RPMI7951 (cell line): Measurements from ENCODE around the gene OR10A5. TPM values are rescaled to one million over a fixed set of nuclear protein-coding genes. Genes with fewer than 3 reads are reported as not detected.
"Not testable (repeated sequence)": the region's sequence is repeated elsewhere in the genome, so short reads cannot be mapped to it uniquely, and the experiment has no call there.

ENCODE experiments used
- DNase-seq: peaks from one replicate; pipeline ENCODE4 v3.0.0-alpha.2; 2012; ENCODE audit warnings: low read depth
- total RNA-seq: library from RNA; depleted of rRNA; stranded (reverse); fragments of >200 nt; shearing (Covaris generic); gene quantifications from 2 replicates; pipeline ENCODE4 v1.2.3, GENCODE V29; 2014; rRNA removed

The OR10A5 gene
- total RNA-seq, 1 experiment from 2014 or later: not detected

DNA sequence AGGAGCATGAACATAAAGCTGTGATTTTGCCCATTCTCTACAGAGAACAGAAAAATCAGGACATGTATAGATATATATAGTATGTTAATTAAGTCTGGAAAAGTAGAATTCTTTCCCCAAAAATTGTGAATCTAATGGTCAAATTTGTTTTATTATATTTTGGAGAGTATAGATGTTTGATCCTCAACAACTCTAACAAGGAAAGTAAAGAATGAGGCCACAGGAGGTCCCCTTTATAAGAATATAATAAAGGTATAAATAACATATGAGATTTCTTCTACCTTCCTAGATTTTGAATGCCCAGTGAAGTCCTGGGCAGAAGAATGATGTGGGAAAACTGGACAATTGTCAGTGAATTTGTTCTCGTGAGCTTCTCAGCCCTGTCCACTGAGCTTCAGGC, 30.8 kb downstream of the OR10A5 start, which contains the start of gene OR10A4:
OR10A4 (plus strand) TSS at position 301 of the 400 bp plus-strand sequence; CDS start at position 324, 23 bp downstream.
- DNase-seq: no peak

DNA sequence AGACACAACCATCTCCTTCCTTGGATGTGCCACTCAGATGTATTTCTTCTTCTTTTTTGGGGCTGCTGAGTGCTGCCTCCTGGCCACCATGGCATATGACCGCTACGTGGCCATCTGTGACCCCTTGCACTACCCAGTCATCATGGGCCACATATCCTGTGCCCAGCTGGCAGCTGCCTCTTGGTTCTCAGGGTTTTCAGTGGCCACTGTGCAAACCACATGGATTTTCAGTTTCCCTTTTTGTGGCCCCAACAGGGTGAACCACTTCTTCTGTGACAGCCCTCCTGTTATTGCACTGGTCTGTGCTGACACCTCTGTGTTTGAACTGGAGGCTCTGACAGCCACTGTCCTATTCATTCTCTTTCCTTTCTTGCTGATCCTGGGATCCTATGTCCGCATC, 31.4 kb downstream of the OR10A5 start:
- DNase-seq: no peak

- DNase-seq: no peak
These were observed 37.3 kb downstream of the OR10A5 start for GRCh38 chr11:6882751-6883150.

DNA sequence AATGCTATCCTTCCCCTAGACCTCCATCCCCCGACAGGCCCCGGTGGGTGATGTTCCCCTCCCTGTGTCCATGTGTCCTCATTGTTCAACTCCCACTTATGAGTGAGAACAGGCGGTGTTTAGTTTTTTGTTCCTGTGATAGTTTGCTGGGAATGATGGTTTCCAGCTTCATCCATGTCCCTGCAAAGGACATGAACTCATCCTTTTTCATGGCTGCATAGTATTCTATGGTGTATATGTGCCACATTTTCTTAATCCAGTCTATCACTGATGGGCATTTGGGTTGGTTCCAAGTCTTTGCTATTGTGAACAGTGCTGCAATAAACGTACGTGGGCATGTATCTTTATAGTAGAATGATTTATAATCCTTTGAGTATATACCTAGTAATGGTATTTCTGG, 42.2 kb downstream of the OR10A5 start:
- not testable (repeated sequence) for DNase-seq

- DNase-seq: no peak
These were observed 43.3 kb downstream of the OR10A5 start for GRCh38 chr11:6888830-6889229.

DNA sequence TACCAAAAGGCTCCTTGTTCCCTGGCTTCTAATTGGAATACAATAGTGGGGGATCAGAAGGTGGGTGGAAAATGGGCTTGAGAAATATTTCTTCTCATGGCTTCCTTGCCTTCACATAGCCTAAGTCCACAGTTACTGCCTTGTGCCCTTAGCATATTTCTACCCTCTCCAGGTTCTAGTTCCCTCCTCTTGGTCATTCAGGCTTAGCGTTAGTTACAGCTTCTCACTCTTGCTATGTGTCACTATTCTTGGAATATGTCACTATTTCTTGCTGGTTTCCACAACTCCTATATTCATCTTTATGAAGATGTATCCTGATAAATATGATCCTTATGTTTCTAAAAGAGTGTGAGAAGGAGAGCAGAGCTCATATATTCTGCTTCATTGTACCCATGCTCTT, 44.4 kb downstream of the OR10A5 start:
- DNase-seq: no peak

DNA sequence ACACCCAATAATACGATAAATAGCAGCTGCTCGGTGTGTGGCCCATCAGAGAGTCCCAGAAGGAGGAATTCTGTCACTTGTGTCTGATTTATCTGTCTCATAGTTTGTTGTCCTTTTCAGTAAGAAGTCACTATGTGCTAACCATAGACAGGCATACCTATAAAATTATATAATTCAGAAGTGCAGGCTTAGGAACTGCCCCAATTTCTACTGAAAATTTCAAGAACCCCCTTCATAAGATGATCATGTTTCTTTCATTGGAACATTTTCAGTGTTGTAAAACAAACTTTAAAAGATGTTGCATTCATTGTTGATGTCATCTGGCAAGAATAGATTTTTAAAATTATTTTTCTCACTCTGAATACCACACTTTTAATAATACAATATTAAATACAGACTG, 46.9 kb downstream of the OR10A5 start, which contains the start of gene OR2D2:
OR2D2 (minus strand) TSS at position 101 of the 400 bp plus-strand sequence; CDS start at position 101, 0 bp downstream.
- no peak for DNase-seq

DNA sequence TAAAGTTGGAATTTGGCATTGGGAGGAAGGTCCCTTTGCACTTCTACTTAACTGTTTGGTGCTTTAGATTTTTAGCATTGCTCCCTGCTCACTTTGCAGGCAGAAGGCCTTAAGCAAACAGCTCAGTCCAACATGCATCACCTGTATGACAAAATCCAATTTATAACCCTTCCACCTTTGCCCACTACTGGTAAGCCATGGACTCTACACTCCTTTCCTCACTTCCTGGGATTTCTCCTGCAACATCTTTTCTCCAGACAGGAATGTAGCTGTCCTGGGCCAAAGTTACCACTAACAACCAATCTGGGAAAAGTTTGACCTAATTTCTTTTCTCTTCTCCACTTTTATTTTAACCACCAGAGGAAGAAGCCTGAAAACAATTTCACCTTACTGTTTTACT, 48.6 kb downstream of the OR10A5 start:
- no peak for DNase-seq

GRCh38 chr11:6895010-6895409, 49.5 kb downstream of the OR10A5 start:
- DNase-seq: no peak

Other genes with a start within 250 kb of the OR10A5 start
- gene RRP8, start 242.1 kb upstream of the OR10A5 start, total RNA-seq: 14.0 and 20.7 TPM in 2 replicates
- gene ILK, start 241.9 kb upstream of the OR10A5 start, total RNA-seq: 226 and 231 TPM in 2 replicates
- gene TAF10, start 233.5 kb upstream of the OR10A5 start, total RNA-seq: 44.5 and 81.9 TPM in 2 replicates
- gene TPP1, start 226.3 kb upstream of the OR10A5 start, total RNA-seq: 20.3 and 22.6 TPM in 2 replicates
- gene DCHS1, start 189.9 kb upstream of the OR10A5 start, total RNA-seq: 3.8 and 4.3 TPM in 2 replicates
- 98.0 and 98.4 TPM in 2 replicates for gene MRPL17, start 162.3 kb upstream of the OR10A5 start, total RNA-seq
- 0.39 and 0.84 TPM in 2 replicates for gene OR2AG2, start 73.7 kb upstream of the OR10A5 start, total RNA-seq
- gene OR2AG1, start 62.7 kb upstream of the OR10A5 start, total RNA-seq: not detected in 2 replicates
- gene OR6A2, start 46.0 kb upstream of the OR10A5 start, total RNA-seq: 0.10 and 0.24 TPM in 2 replicates
- not detected in 2 replicates for gene OR10A2, start 17.4 kb downstream of the OR10A5 start, total RNA-seq
- gene OR10A4, start 30.9 kb downstream of the OR10A5 start, total RNA-seq: not detected in 2 replicates
- 0.36 TPM in 1 of 2 replicates, not detected in the other for gene OR2D2, start 46.8 kb downstream of the OR10A5 start, total RNA-seq
- not detected in 2 replicates for gene OR2D3, start 75.3 kb downstream of the OR10A5 start, total RNA-seq
- gene ZNF215, start 80.7 kb downstream of the OR10A5 start, total RNA-seq: 6.7 and 8.9 TPM in 2 replicates
- gene ZNF214, start 174.7 kb downstream of the OR10A5 start, total RNA-seq: 2.6 and 3.5 TPM in 2 replicates
- 0.12 TPM in 1 of 2 replicates, not detected in the other for gene NLRP14, start 174.8 kb downstream of the OR10A5 start, total RNA-seq
- gene RBMXL2, start 243.3 kb downstream of the OR10A5 start, total RNA-seq: 0.12 TPM in 1 of 2 replicates, not detected in the other